Measurements from ENCODE around the gene OTUD6A.

Gene OTUD6A

GRCh38 chrX:70032792-70033191 is 29.5 kb upstream of the OTUD6A start:
- no peak for ATAC-seq
- no peak for TF ChIP-seq ISL1 (CRISPR knock-in tag; IDR thresholded peaks at IDR 0.05)
- TF ChIP-seq POU6F1 (CRISPR knock-in tag; IDR thresholded peaks at IDR 0.05; ENCODE audit: borderline replicate concordance, low read depth) = no peak
- no peak for TF ChIP-seq RARB (CRISPR knock-in tag; IDR thresholded peaks at IDR 0.05)
- TF ChIP-seq ZNF565 (CRISPR knock-in tag; conservative IDR thresholded peaks at IDR 0.05; ENCODE audit: low read depth) = no peak
- no peak for TF ChIP-seq TSHZ2 (CRISPR knock-in tag; IDR thresholded peaks at IDR 0.05)

- peak; percentile 84 for ATAC-seq
- TF ChIP-seq OSR1 (CRISPR knock-in tag; IDR thresholded peaks at IDR 0.05) (no peak), TOX (CRISPR knock-in tag; IDR thresholded peaks at IDR 0.05; ENCODE audit: borderline replicate concordance) (no peak), TSHZ2 (CRISPR knock-in tag; IDR thresholded peaks at IDR 0.05) (no peak), PATZ1 (CRISPR knock-in tag; IDR thresholded peaks at IDR 0.05; ENCODE audit: borderline replicate concordance) (no peak), ZFP3 (CRISPR knock-in tag; IDR thresholded peaks at IDR 0.05) (no peak), ZC3H10 (CRISPR knock-in tag; IDR thresholded peaks at IDR 0.05) (no peak), POU6F1 (CRISPR knock-in tag; IDR thresholded peaks at IDR 0.05; ENCODE audit: borderline replicate concordance, low read depth) (no peak), ZNF565 (CRISPR knock-in tag; conservative IDR thresholded peaks at IDR 0.05; ENCODE audit: low read depth) (no peak), BACH2 (CRISPR knock-in tag; IDR thresholded peaks at IDR 0.05; ENCODE audit: borderline replicate concordance) (no peak), ZNF8 (CRISPR knock-in tag; IDR thresholded peaks at IDR 0.05) (no peak), CREB5 (CRISPR knock-in tag; IDR thresholded peaks at IDR 0.05; ENCODE audit: low read depth) (no peak), PPARA (CRISPR knock-in tag; IDR thresholded peaks at IDR 0.05; ENCODE audit: borderline replicate concordance) (no peak), ISL1 (CRISPR knock-in tag; IDR thresholded peaks at IDR 0.05) (no peak), GLIS3 (CRISPR knock-in tag; IDR thresholded peaks at IDR 0.05) (no peak), ZFP30 (CRISPR knock-in tag; IDR thresholded peaks at IDR 0.05) (no peak), ARNTL (CRISPR knock-in tag; IDR thresholded peaks at IDR 0.05; ENCODE audit: borderline replicate concordance, low read depth) (no peak), CSRNP3 (CRISPR knock-in tag; IDR thresholded peaks at IDR 0.05) (no peak)
Observed at GRCh38 chrX:70033348-70034051, 28.8 kb upstream of the OTUD6A start.
